ENCODE data around the gene TMEM204. TPM values are rescaled to one million over a fixed set of nuclear protein-coding genes. Genes with fewer than 3 reads are reported as not detected.

The TMEM204 gene
- total RNA-seq, 4 donors from 2014 or later, result 14.7 to 27.7 (median 22.1) TPM

GRCh38 chr16:1581804-1582203, 48.3 kb downstream of the TMEM204 start:
- no peak for ATAC-seq
- Histone ChIP-seq H3K4me1 (no peaks in the 10 kb centered on the region), H3K4me3 (no peak overlapping the region), H3K27me3 (no peaks in the 10 kb centered on the region), H3K27ac (no peak overlapping the region), H3K9me3 (no peaks in the 10 kb centered on the region), H3K36me3 (peaks cover 0 to 20% of the 10 kb centered on the region in 2 donors)
- TF ChIP-seq POLR2A (IDR thresholded peaks at IDR 0.05) (no peak), CTCF (IDR thresholded peaks at IDR 0.05 in 4 of 5, conservative IDR thresholded peaks at IDR 0.05 in 1 of 5) (no peak)
- intact Hi-C loops (cut with DNase I; ENCODE audit: low total_unique reads), result no loop called here
- no peak for DNase-seq
- in situ Hi-C loops (cut with MboI; ENCODE audit: low sequenced_read_pairs in 4 of 4), result no loop called here

GRCh38 chr16:1583180-1583579, 49.7 kb downstream of the TMEM204 start:
- Histone ChIP-seq H3K27me3 (no peaks in the 10 kb centered on the region), H3K36me3 (peaks cover 0 to 28% of the 10 kb centered on the region in 2 donors), H3K4me1 (no peaks in the 10 kb centered on the region), H3K4me3 (no peak overlapping the region), H3K9me3 (no peaks in the 10 kb centered on the region), H3K27ac (no peak overlapping the region)
- intact Hi-C loops (cut with DNase I; ENCODE audit: low total_unique reads) (no loop called here), in situ Hi-C loops (cut with MboI; ENCODE audit: low sequenced_read_pairs in 4 of 4) (no loop called here)
- TF ChIP-seq CTCF (IDR thresholded peaks at IDR 0.05 in 4 of 5, conservative IDR thresholded peaks at IDR 0.05 in 1 of 5) (no peak), POLR2A (IDR thresholded peaks at IDR 0.05) (no peak)
- no peak for ATAC-seq
- DNase-seq, result no peak

- no peaks in the 10 kb centered on the region for H3K27me3 ChIP-seq
- ATAC-seq (no peak), DNase-seq (no peak)
- intact Hi-C loops (cut with DNase I; ENCODE audit: low total_unique reads) (no loop called here), in situ Hi-C loops (cut with MboI; ENCODE audit: low sequenced_read_pairs in 4 of 4) (no loop called here)
- no peak overlapping the region for H3K27ac ChIP-seq
- no peaks in the 10 kb centered on the region for H3K9me3 ChIP-seq
- TF ChIP-seq POLR2A (IDR thresholded peaks at IDR 0.05), result no peak
- TF ChIP-seq CTCF (IDR thresholded peaks at IDR 0.05 in 4 of 5, conservative IDR thresholded peaks at IDR 0.05 in 1 of 5), result no peak
- no peak overlapping the region for H3K4me3 ChIP-seq
- no peaks in the 10 kb centered on the region for H3K4me1 ChIP-seq
- peaks cover 0 to 28% of the 10 kb centered on the region in 2 donors for H3K36me3 ChIP-seq
These were observed 51.5 kb downstream of the TMEM204 start for GRCh38 chr16:1584926-1585484.

- TF ChIP-seq CTCF (IDR thresholded peaks at IDR 0.05 in 4 of 5, conservative IDR thresholded peaks at IDR 0.05 in 1 of 5) (no peak), POLR2A (IDR thresholded peaks at IDR 0.05) (no peak)
- in situ Hi-C loops (cut with MboI; ENCODE audit: low sequenced_read_pairs in 4 of 4), result no loop called here
- Histone ChIP-seq H3K4me3 (no peak overlapping the region), H3K4me1 (no peaks in the 10 kb centered on the region), H3K27ac (no peak overlapping the region), H3K9me3 (no peaks in the 10 kb centered on the region), H3K27me3 (no peaks in the 10 kb centered on the region), H3K36me3 (peaks cover 0 to 10% of the 10 kb centered on the region in 2 donors)
- DNase-seq, result no peak
- no peak for ATAC-seq
- intact Hi-C loops (cut with DNase I; ENCODE audit: low total_unique reads), result no loop called here
These were observed 56.9 kb downstream of the TMEM204 start for GRCh38 chr16:1590366-1590765.
